Panc1 (cell line): Measurements from ENCODE around the gene OSER1. TPM values are rescaled to one million over a fixed set of nuclear protein-coding genes. Genes with fewer than 3 reads are reported as not detected.

Source experiments
- ATAC-seq: fragments of 200-7000 bp; cut with Tn5 transposase; 2 replicates; pipeline ENCODE4 v1.9.1; 2020; ENCODE audit warnings: mild to moderate bottlenecking, moderate library complexity
- BruUV-seq: library from RNA; stranded (reverse); fragments of 400-500 nt; replicated peaks from 2 replicates; lab custom pipeline; 2021; lab: Mats Ljungman, UMichigan
- CTCF ChIA-PET: fragments of 300-600 bp; sonication (Branson Sonifier 250); formaldehyde crosslinking; loops from one replicate; lab custom pipeline; 2022; ENCODE audit warnings: antibody characterized with exemption; lab: Charles Lee
- POLR2A ChIA-PET: fragments of 300-600 bp; sonication (Branson Sonifier 250); formaldehyde crosslinking; loops from one replicate; lab custom pipeline; 2022; ENCODE audit warnings: antibody characterized with exemption; lab: Charles Lee
- DNase-seq: peaks from one replicate; pipeline ENCODE4 v3.0.0-alpha.2; 2010; ENCODE audit warnings: low read depth, low spot score
- H3K27ac ChIP-seq: 2 replicates; pipeline ENCODE4 v1.5.1; 2011; ENCODE audit warnings: mild to moderate bottlenecking, low read length, inconsistent platforms
- H3K27me3 ChIP-seq: fragments of 200-500 bp; sonication (Bioruptor generic); 2 replicates; pipeline ENCODE4 v1.6.0; 2014; ENCODE audit warnings: low read length, inconsistent platforms; ENCODE audit not compliant: control insufficient read depth, insufficient read depth
- H3K36me3 ChIP-seq: fragments of 200-500 bp; sonication (Bioruptor generic); 2 replicates; pipeline ENCODE4 v1.5.1; 2014; ENCODE audit warnings: inconsistent platforms, mild to moderate bottlenecking, low read length, moderate library complexity; ENCODE audit not compliant: control insufficient read depth, insufficient read depth
- H3K4me1 ChIP-seq: 2 replicates; pipeline ENCODE4 v1.5.1; 2011; ENCODE audit warnings: inconsistent platforms, mild to moderate bottlenecking, low read length, moderate library complexity; ENCODE audit not compliant: control insufficient read depth, insufficient read depth
- H3K4me3 ChIP-seq, 2 experiments: 2 replicates each; pipeline ENCODE4 v1.5.1; 2011 to 2012; ENCODE audit warnings: low read depth in 2 of 2, low read length in 2 of 2, mild to moderate bottlenecking in 2 of 2, inconsistent platforms in 1 of 2, moderate library complexity in 1 of 2
- H3K9me3 ChIP-seq: fragments of 200-500 bp; sonication (Bioruptor generic); 2 replicates; pipeline ENCODE4 v1.5.1; 2014; ENCODE audit warnings: low read depth, mild to moderate bottlenecking, inconsistent platforms, low read length, moderate library complexity; ENCODE audit not compliant: control insufficient read depth, insufficient read depth
- CTCF ChIP-seq: fragments of 450-650 bp; IDR thresholded peaks from 2 replicates; pipeline ENCODE4 v1.5.1; 2017; ENCODE audit warnings: mild to moderate bottlenecking
- POLR2AphosphoS5 ChIP-seq: IDR thresholded peaks from 2 replicates; pipeline ENCODE4 v1.6.1; 2012; ENCODE audit warnings: mild to moderate bottlenecking, low read depth, low read length, moderate library complexity
- REST ChIP-seq, 2 experiments: IDR thresholded peaks; 2 replicates each; pipeline ENCODE4 v1.6.1; 2011 to 2012; ENCODE audit warnings: low read depth in 2 of 2, control low read depth in 1 of 2, low read length in 1 of 2, mild to moderate bottlenecking in 1 of 2, moderate library complexity in 1 of 2; ENCODE audit not compliant: insufficient read depth in 1 of 2
- SIN3A ChIP-seq: IDR thresholded peaks from 2 replicates; pipeline ENCODE4 v1.6.1; 2012; ENCODE audit warnings: low read depth, mild to moderate bottlenecking, low read length, moderate library complexity, borderline replicate concordance; ENCODE audit not compliant: insufficient read depth
- TCF7L2 ChIP-seq: IDR thresholded peaks from 2 replicates; pipeline ENCODE4 v1.6.1; 2011; ENCODE audit warnings: mild to moderate bottlenecking, low read depth, low read length, inconsistent platforms
- in situ Hi-C: cut with HindIII; loops from 2 replicates; pipeline ENCODE4 v1.10.0; 2016; ENCODE audit warnings: low sequenced_read_pairs, low pct_unique_long_range_greater_than_20kb
- intact Hi-C: fragments of 100-400 bp; cut with micrococcal nuclease; formaldehyde crosslinking; loops from one replicate; pipeline ENCODE4 v1.10.0; 2022; ENCODE audit not compliant: unreplicated experiment
- total RNA-seq: library from RNA; stranded (reverse); gene quantifications from one replicate; pipeline ENCODE4 v1.2.1, GENCODE V29; 2021; ENCODE audit not compliant: unreplicated experiment

The OSER1 gene
- total RNA-seq, 1 experiment from 2014 or later: 37.8 TPM

- Histone ChIP-seq H3K4me1 (no peaks in the 10 kb centered on the region), H3K4me3 (no peak overlapping the region), H3K27me3 (peaks cover 8% of the 10 kb centered on the region; the same call in 1 of the 2 replicates), H3K27ac (no peak overlapping the region), H3K9me3 (no peaks in the 10 kb centered on the region), H3K36me3 (no peaks in the 10 kb centered on the region)
- TF ChIP-seq POLR2AphosphoS5 (no peak), SIN3A (no peak), CTCF (no peak), REST (IDR thresholded peaks at IDR 0.05; ENCODE audit: insufficient read depth in 1 of 2, low read depth in 2 of 2, low read length in 1 of 2) (no peak), TCF7L2 (no peak)
- CTCF ChIA-PET: no interaction called here
- ATAC-seq (no peak), DNase-seq (no peak)
- in situ Hi-C loops (no loop called here), intact Hi-C loops (no loop called here)
- no TSS peak for BruUV-seq
- POLR2A ChIA-PET: no interaction called here
These were observed 50.4 kb downstream of the OSER1 start for GRCh38 chr20:44160133-44160532.

- in situ Hi-C loops (no loop called here), intact Hi-C loops (no loop called here)
- BruUV-seq: no TSS peak
- CTCF ChIA-PET: no interaction called here
- H3K4me1 ChIP-seq: no peaks in the 10 kb centered on the region
- H3K27me3 ChIP-seq: peaks cover 8% of the 10 kb centered on the region; the same call in 1 of the 2 replicates
- DNase-seq (no peak), ATAC-seq (no peak)
- H3K27ac ChIP-seq: no peak overlapping the region
- H3K9me3 ChIP-seq: no peaks in the 10 kb centered on the region
- H3K36me3 ChIP-seq: no peaks in the 10 kb centered on the region
- TF ChIP-seq TCF7L2: no peak
- no peak for TF ChIP-seq SIN3A
- TF ChIP-seq POLR2AphosphoS5: no peak
- TF ChIP-seq REST (IDR thresholded peaks at IDR 0.05; ENCODE audit: insufficient read depth in 1 of 2, low read depth in 2 of 2, low read length in 1 of 2): no peak
- no peak for TF ChIP-seq CTCF
- H3K4me3 ChIP-seq: no peak overlapping the region
- POLR2A ChIA-PET: no interaction called here
These were observed 50.9 kb downstream of the OSER1 start for GRCh38 chr20:44159711-44160110.
